OCI-LY3 (cell line): ENCODE data around the gene NLK.

Experiments used
- CTCF ChIP-seq: fragments of 200-600, 300-600 bp; sonication (generic); IDR thresholded peaks from 2 replicates; pipeline ENCODE4 v1.5.1; 2014; ENCODE audit warnings: antibody characterized with exemption, low read length, low read depth
- EZH2phosphoT487 ChIP-seq: fragments of 200-600 bp; shearing (Covaris generic); IDR thresholded peaks from 2 replicates; pipeline ENCODE4 v1.6.1; 2018; ENCODE audit warnings: antibody characterized with exemption, mixed run types, low read depth

GRCh38 chr17:27993161-27993695 is 49.2 kb upstream of the NLK start:
- no peak for TF ChIP-seq CTCF
- no peak for TF ChIP-seq EZH2phosphoT487
